Measurements from ENCODE around the gene USP4.

The USP4 gene

DNA sequence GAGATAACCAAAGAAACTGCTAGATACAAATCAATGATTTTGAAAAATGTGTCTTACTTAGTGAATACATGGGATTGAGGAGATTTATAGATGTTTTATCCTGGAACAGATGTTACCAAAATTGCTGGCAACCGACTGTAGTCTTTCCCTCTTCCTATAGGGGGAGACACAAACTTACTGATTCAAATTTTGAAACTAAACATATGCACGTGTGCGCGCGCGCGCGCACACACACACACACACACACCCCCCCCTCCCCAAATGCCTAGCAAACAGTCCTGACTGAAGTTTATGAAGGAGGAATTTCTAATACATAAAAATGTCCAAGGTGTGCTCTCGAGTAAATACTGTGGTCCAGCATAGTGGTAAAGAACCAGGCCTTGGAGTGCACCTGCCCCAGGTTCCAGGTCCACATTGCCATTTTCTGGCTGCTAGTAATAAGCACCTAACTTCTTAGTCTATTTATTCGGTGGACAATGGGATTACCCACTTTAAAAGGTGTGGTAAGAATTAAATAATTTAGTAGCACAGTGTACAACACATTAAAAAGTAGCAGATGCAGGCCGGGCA, 44.3 kb downstream of the USP4 start:
- DNase-seq: peak; percentile 58

DNA sequence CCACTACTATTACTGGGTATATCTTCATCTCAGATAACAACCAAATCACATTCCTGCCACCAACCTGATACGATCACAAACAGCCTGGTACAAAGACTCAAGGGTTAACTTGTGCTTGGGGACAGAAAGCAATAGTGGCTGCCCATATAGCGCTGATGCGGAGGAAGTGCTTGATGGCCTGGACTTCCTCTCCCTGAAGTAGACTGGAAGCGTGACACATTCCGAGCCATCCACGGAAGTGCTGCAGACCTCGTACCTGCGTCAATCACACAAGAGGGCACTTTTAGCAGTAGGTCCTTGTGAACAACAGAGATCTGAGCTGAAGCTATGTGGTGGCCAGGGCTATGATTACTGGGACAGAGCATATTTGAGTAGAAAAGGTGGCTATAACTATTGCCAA, 45.5 kb downstream of the USP4 start:
- DNase-seq: no peak

GRCh38 chr3:49283997-49284396, 55.9 kb downstream of the USP4 start:
- DNase-seq: no peak

- no peak for DNase-seq
Observed at GRCh38 chr3:49279376-49279775, 60.5 kb downstream of the USP4 start.

DNA sequence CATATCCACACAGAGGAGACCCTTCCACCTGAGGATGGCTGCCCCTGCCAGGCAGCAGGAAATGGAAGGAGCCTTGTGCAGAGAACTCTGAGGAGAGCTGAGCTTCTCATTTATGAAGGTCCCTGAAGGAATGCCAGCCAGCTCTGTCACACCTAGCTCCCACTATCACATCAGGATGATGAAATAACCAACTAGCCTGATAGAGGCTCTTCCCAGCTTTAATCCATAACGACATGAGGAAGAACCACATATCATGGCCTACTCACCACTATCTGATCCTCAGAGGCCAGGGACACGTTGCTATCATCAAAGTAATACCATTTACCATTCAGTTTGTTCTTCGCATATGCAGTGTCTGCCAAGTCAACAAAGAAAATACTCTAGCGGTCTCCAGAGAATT, 61.3 kb downstream of the USP4 start:
- no peak for DNase-seq

DNA sequence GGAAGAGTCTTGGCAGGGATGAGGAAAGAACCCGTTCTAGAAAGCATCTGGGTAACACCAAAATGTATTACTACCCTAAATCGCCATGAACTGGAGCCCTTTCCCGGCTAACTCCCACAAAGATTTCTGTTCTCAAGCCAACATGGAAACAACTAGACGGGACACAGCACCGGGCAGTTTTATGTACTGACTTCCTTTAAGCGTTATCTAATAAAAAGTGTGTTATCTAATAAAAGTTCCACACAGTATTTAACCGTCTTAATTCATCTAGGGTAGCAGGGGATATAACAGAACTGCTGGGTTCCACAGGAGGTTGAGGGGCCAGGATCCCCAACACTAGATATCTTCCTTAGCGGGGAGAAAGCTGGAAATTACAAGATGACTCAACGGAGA, 62.5 kb downstream of the USP4 start:
- DNase-seq: no peak

DNA sequence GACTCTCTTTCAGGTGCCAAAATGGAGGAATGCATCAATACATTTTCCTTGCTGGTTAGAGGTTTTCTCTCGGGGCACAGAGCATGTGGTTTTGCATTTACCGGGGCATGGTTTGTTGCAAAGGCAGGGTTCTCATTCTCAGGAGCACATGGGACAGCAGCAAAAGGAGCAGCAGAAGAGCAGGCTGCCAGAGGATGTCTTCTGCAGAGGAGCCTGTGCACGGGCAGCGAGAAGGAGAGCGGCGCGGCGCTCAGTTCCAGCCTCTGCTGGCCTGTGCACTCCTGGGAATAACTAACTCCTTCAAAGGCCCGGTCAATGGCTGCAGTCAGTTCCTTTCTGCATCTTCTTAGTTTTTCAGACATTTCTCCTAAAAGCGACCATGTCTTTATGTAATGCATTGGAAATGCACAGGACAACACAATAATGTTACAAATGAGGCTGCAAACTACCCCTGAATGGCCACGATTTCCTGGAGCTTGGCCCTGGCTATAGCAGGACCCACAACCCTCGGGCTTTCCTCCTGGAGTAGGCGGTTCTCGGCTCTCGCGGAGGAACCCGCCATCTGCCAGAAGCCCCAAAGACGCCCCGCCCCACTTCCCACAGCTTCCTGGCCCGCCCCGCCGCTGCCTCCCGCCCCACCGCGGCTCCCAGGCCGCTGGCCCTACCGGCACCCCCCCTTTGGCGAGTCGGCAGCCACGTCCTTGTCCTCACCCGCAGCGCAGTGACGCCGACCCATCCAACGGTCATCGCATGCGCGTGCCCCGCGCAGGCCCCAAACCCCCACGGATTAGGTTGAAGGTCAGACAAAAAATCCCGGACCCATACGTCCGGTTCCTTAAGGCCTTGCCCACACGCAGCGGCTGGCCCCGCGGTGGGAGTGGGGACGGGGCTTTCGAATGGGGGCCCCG, 63.1 kb downstream of the USP4 start, which contains the start of gene C3orf62:
C3orf62 (minus strand) TSS at position 758 of the 908 bp plus-strand sequence; CDS start at position 398, 360 bp downstream.
- peak; percentile 71 for DNase-seq

GRCh38 chr3:49273825-49274532, 65.9 kb downstream of the USP4 start:
- DNase-seq: no peak

DNA sequence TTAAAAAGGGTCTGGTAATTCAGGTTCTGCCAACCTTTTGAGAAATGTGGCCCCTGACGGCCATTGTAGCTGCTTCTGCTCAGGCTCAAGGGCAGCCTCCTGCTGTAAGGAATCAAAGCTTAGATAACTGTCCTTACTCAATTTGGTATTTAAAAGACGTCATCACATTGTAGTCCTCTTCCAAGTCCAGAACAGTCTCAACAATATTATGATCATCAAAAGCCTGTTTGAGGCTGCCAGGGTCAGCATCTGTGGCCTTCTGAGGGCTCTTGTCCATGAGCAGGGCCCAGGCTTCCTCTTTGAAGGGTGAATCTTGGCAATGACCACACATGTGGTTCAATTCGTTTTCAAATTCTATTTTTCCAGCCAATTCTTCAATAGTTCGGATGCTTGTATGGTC, 68.8 kb downstream of the USP4 start:
- DNase-seq: no peak

DNA sequence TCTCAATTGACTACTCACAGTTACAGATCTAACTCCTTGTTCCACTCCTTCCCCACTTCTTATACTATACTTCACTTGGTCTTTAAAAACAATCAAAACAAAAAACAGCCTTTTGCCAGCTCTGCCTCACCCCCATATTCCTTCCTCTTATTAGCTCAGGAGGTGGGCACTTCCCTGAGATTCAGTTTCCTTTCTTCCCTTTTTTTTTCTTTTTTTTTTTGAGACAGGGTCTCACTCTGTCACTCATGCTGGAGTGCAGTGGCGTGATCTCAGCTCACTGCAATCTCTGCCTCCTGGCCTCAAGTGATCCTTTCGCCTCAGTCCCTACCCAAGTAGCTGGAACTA, 69.7 kb downstream of the USP4 start:
- DNase-seq: no peak

DNA sequence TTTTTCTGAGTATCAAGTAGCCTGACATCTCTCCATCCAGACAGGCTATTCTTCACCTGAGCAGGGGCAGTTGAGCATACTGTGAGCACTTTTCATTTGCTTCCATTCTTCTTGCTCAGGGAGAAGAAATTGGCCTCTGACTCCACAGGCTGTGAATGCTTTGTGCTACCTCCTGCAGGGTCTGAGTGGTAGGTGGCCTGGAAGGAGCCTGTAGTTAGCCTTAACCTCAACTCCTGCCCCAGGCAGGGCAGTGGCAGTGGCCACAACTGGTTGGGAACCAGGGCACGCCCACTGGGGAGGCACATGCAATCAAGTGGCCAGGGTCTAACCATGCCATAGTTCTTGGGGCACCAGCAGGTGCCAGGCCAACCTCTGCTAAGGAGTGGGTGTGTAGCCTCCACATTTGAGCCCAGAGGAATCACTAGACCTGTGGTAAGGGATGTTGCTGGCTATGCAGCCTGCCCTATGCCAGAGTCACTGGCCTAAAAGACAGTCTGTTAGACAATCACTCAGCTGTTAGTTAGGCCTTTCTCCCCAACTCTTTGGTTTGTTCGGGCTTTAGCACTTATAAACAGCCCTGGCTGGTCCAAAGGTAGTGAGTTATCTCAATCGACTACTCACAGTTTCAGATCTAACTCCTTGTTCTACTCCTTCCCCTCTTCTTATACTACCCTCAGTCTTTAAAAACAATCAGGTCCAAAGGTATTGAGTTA, 70.3 kb downstream of the USP4 start:
- no peak for DNase-seq

GRCh38 chr3:49266410-49267095, 73.3 kb downstream of the USP4 start:
- DNase-seq: no peak

GRCh38 chr3:49265661-49266386, 74.0 kb downstream of the USP4 start:
- no peak for DNase-seq

- DNase-seq: no peak
Observed at GRCh38 chr3:49263159-49263889, 76.5 kb downstream of the USP4 start.

- DNase-seq: no peak
Observed at GRCh38 chr3:49260806-49261324, 79.0 kb downstream of the USP4 start.

DNA sequence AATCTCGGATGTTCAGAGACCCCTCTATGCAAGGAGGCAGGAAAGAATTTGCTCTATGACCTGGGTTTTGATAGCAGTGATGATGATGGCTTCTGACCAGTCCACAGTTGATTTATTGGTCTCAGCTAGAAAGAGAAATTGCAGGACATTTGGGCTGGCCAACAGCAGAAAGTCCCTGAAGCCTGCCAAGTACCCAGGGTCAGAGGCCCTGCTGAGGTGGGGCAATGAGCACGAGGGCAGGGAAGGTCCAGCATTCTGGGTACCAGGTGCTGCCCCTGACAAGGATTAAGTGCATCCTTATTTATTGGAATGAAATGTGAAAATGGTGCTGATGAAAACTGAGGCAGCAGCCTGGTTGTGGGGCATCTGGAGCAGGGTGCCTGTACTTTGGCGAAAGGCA, 82.7 kb downstream of the USP4 start:
- no peak for DNase-seq

DNA sequence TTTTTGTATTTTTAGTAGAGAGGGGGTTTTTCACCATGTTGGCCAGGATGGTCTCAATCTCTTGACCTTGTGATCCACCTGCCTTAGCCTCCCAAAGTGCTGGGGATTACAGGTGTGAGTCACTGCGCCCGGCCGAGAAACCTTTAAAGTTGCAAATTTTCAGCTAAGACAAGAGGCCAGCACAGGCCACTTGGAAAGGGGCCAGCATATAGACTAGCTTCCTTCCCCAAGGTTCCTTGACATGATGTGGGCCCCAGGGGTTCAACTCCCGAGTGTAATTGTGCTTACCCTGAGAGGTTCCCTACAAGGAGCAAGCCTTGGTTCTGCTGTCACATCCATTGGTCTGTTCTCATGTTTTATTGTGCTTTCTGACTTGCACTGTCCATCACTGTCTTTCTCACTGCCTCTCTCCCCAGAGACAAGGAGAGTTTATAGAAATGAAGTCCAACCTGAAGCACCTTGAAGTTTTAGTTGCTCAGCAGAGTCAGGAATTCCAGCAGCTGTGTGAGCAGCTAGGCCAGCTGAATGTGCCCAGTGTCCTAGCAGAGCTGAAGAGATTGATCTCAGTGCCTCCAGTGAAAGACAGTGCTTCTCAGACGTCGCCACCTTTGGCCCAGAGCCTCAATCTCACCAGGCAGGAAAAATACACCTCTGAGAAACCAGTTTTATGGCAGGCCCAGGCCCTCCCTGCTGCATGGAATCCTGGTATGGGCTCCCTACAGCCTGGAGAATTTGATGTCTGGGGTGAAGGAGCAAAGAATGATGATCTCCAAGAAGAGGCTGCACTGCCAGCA, 83.9 kb downstream of the USP4 start:
- no peak for DNase-seq

DNA sequence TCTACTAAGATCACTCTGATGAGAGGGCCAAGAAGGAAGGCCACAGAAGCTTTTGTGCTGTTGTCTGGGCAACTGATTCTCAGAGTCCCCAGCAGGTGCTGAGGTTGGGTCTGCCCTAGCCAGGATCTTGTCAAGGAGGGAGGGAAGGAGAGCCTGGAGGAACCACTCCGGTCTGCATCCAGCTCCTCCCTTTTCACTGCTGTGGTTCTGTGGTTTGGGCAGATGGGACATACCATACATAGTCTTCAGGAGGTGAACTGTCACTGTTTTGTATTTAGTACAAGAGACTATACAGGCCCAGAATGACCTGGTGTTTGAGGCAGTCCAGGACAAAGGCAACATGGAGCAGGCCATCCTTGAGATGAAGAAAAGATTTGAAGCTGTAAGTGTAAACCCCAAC, 84.7 kb downstream of the USP4 start:
- DNase-seq: no peak

DNA sequence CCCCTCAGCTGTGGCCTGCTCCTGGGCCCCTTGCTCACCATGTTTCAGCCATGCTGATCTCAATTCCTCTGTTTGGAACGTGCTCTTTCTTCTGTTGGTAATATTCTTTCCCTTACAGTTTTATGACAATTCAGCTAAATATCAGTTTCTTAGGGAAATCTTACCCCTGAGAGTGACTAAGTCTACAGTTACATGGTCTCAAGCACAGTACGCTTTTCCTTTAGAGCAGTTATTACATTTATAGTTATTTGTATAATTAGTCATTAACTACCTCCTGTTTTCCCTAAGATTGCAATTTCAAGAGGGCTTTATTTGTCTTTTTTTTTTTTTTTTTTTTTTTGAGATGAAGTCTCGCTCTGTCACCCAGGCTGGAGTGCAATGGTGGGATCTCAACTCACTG, 86.3 kb downstream of the USP4 start:
- DNase-seq: no peak

GRCh38 chr3:49248840-49249227, 91.0 kb downstream of the USP4 start:
- peak; percentile 8 for DNase-seq

Data from CD4-positive, alpha-beta T cell treated with Interleukin-12 subunit alpha and Interleukin-12 subunit beta, for 1 hour (primary cell).